ENCODE measurements around the gene VPS13D.

The VPS13D gene

GRCh38 chr1:12450756-12451559, 221.1 kb downstream of the VPS13D start:
- no peaks in the 10 kb centered on the region for H3K36me3 ChIP-seq (ENCODE audit: control insufficient read depth, low read length)
- no peaks in the 10 kb centered on the region; the same call in 1 of the 2 replicates for H4K20me1 ChIP-seq (ENCODE audit: control insufficient read depth, insufficient read depth, low read depth, low read length)
- no peaks in the 10 kb centered on the region for H3K79me2 ChIP-seq (ENCODE audit: control insufficient read depth, low read length)
- H3K4me2 ChIP-seq (ENCODE audit: low read length), result no peak overlapping the region
- TF ChIP-seq CTCF (IDR thresholded peaks at IDR 0.05; ENCODE audit: low read depth, low read length, poor library complexity, severe bottlenecking), result no peak
- TF ChIP-seq EZH2phosphoT487 (IDR thresholded peaks at IDR 0.05; ENCODE audit: borderline replicate concordance, low read length), result no peak
- no peaks in the 10 kb centered on the region for H3F3A ChIP-seq (ENCODE audit: control insufficient read depth, insufficient read depth)
- H3K4me3 ChIP-seq (ENCODE audit: low read length), result no peak overlapping the region
- no peaks in the 10 kb centered on the region for H3K27me3 ChIP-seq (ENCODE audit: control insufficient read depth, low read length)
- no peaks in the 10 kb centered on the region for H3K9me2 ChIP-seq (replicated peaks; ENCODE audit: control insufficient read depth, low read length)
- no peaks in the 10 kb centered on the region for H3K9me3 ChIP-seq (ENCODE audit: control insufficient read depth, insufficient read depth, low read length)
- no peak overlapping the region for H3K27ac ChIP-seq (ENCODE audit: low read depth, low read length)
- no peaks in the 10 kb centered on the region for H3K4me1 ChIP-seq (ENCODE audit: control insufficient read depth, low read length)

- H3K79me2 ChIP-seq (ENCODE audit: control insufficient read depth, low read length), result no peaks in the 10 kb centered on the region
- TF ChIP-seq EZH2phosphoT487 (IDR thresholded peaks at IDR 0.05; ENCODE audit: borderline replicate concordance, low read length), result no peak
- TF ChIP-seq CTCF (IDR thresholded peaks at IDR 0.05; ENCODE audit: low read depth, low read length, poor library complexity, severe bottlenecking), result no peak
- H3K9me3 ChIP-seq (ENCODE audit: control insufficient read depth, insufficient read depth, low read length), result no peaks in the 10 kb centered on the region
- no peak overlapping the region for H3K4me2 ChIP-seq (ENCODE audit: low read length)
- H3F3A ChIP-seq (ENCODE audit: control insufficient read depth, insufficient read depth), result no peaks in the 10 kb centered on the region
- no peaks in the 10 kb centered on the region for H3K36me3 ChIP-seq (ENCODE audit: control insufficient read depth, low read length)
- H4K20me1 ChIP-seq (ENCODE audit: control insufficient read depth, insufficient read depth, low read depth, low read length), result no peaks in the 10 kb centered on the region; the same call in 1 of the 2 replicates
- H3K27ac ChIP-seq (ENCODE audit: low read depth, low read length), result no peak overlapping the region
- no peaks in the 10 kb centered on the region for H3K9me2 ChIP-seq (replicated peaks; ENCODE audit: control insufficient read depth, low read length)
- H3K27me3 ChIP-seq (ENCODE audit: control insufficient read depth, low read length), result no peaks in the 10 kb centered on the region
- H3K4me3 ChIP-seq (ENCODE audit: low read length), result no peak overlapping the region
- H3K4me1 ChIP-seq (ENCODE audit: control insufficient read depth, low read length), result no peaks in the 10 kb centered on the region
These were observed 221.7 kb downstream of the VPS13D start for GRCh38 chr1:12451560-12451900.

- Histone ChIP-seq H3K4me3 (ENCODE audit: low read length) (no peak overlapping the region), H3F3A (ENCODE audit: control insufficient read depth, insufficient read depth) (no peaks in the 10 kb centered on the region), H3K4me1 (ENCODE audit: control insufficient read depth, low read length) (no peaks in the 10 kb centered on the region), H3K27me3 (ENCODE audit: control insufficient read depth, low read length) (no peaks in the 10 kb centered on the region), H3K79me2 (ENCODE audit: control insufficient read depth, low read length) (no peaks in the 10 kb centered on the region), H3K9me3 (ENCODE audit: control insufficient read depth, insufficient read depth, low read length) (no peaks in the 10 kb centered on the region), H3K4me2 (ENCODE audit: low read length) (no peak overlapping the region), H4K20me1 (ENCODE audit: control insufficient read depth, insufficient read depth, low read depth, low read length) (no peaks in the 10 kb centered on the region; the same call in 1 of the 2 replicates), H3K27ac (ENCODE audit: low read depth, low read length) (no peak overlapping the region), H3K36me3 (ENCODE audit: control insufficient read depth, low read length) (peaks cover 3% of the 10 kb centered on the region; the same call in 1 of the 2 replicates), H3K9me2 (replicated peaks; ENCODE audit: control insufficient read depth, low read length) (no peaks in the 10 kb centered on the region)
- TF ChIP-seq EZH2phosphoT487 (IDR thresholded peaks at IDR 0.05; ENCODE audit: borderline replicate concordance, low read length) (no peak), CTCF (IDR thresholded peaks at IDR 0.05; ENCODE audit: low read depth, low read length, poor library complexity, severe bottlenecking) (no peak)
These were observed 222.4 kb downstream of the VPS13D start for GRCh38 chr1:12452262-12452661.

Measured in DOHH2 (cell line).